Activated CD4-positive, alpha-beta memory T cell treated with anti-CD3 and anti-CD28 coated beads, Interleukin-2, amount 10 ng/mL, durations not matched to agents 7 days and 5 days (primary cell): ENCODE data around the gene NEUROD2. TPM values are rescaled to one million over a fixed set of nuclear protein-coding genes. Genes with fewer than 3 reads are reported as not detected.

Experiments used
- CTCF ChIA-PET: fragments of 350-600 bp; sonication (Branson Sonifier 250); formaldehyde crosslinking; loops from one replicate; lab custom pipeline; 2021; ENCODE audit warnings: antibody characterized with exemption, inconsistent platforms; lab: Charles Lee
- POLR2A ChIA-PET: fragments of 350-600 bp; sonication (Branson Sonifier 250); formaldehyde crosslinking; loops from one replicate; lab custom pipeline; 2021; ENCODE audit warnings: antibody characterized with exemption; lab: Charles Lee
- DNase-seq: peaks from one replicate; pipeline ENCODE4 v3.0.0-alpha.2; 2020
- H3K27ac Mint-ChIP-seq: one replicate; pipeline ENCODE4 v1.8.0; 2021; ENCODE audit warnings: mild to moderate bottlenecking, mixed read lengths
- H3K27me3 Mint-ChIP-seq: one replicate; pipeline ENCODE4 v1.8.0; 2021; ENCODE audit warnings: mixed read lengths
- H3K36me3 Mint-ChIP-seq: one replicate; pipeline ENCODE4 v1.8.0; 2021; ENCODE audit warnings: low read depth, mixed read lengths
- H3K4me1 Mint-ChIP-seq: one replicate; pipeline ENCODE4 v1.8.0; 2021; ENCODE audit warnings: mixed read lengths
- H3K4me3 Mint-ChIP-seq: one replicate; pipeline ENCODE4 v1.8.0; 2021; ENCODE audit warnings: mild to moderate bottlenecking, mixed read lengths
- H3K9me3 Mint-ChIP-seq: one replicate; pipeline ENCODE4 v1.8.0; 2021; ENCODE audit warnings: mixed read lengths
- total RNA-seq, 2 experiments: library from RNA; stranded (reverse); gene quantifications; one replicate each; pipeline ENCODE4 v1.2.3, GENCODE V29; 2021

The NEUROD2 gene
- total RNA-seq, 2 experiments from 2014 or later = not detected

- H3K36me3 Mint-ChIP-seq = no peaks in the 10 kb centered on the region
- POLR2A ChIA-PET = interaction anchor here (0.7 to 2.0 kb wide), 3 partner anchors 9 to 55 kb away, joined by 3 to 6 read pairs (median 5); partner anchors contain the start of gene PGAP3
- H3K9me3 Mint-ChIP-seq = no peaks in the 10 kb centered on the region
- CTCF ChIA-PET = interaction anchor here (0.7 to 9.1 kb wide), 5 partner anchors 10 to 342 kb away, joined by 3 to 151 read pairs (median 5); partner anchors contain the start of genes MIEN1 and PPP1R1B
- DNase-seq = no peak
- no peak overlapping the region for H3K27ac Mint-ChIP-seq
- H3K27me3 Mint-ChIP-seq = peaks cover 28% of the 10 kb centered on the region
- H3K4me1 Mint-ChIP-seq = peaks cover 22% of the 10 kb centered on the region
- no peak overlapping the region for H3K4me3 Mint-ChIP-seq
These were observed 24.6 kb upstream of the NEUROD2 start for GRCh38 chr17:39632153-39632941.

- Mint-ChIP-seq H3K4me3 (no peak overlapping the region), H3K9me3 (no peaks in the 10 kb centered on the region), H3K36me3 (no peaks in the 10 kb centered on the region), H3K4me1 (peaks cover 19% of the 10 kb centered on the region), H3K27me3 (peaks cover 33% of the 10 kb centered on the region), H3K27ac (no peak overlapping the region)
- CTCF ChIA-PET = interaction anchor here (2.4 to 9.1 kb wide), 2 partner anchors 9 to 23 kb away, joined by 14 to 151 read pairs; partner anchors contain the start of gene PPP1R1B
- no peak for DNase-seq
- POLR2A ChIA-PET = interaction anchor here (1.0 to 2.0 kb wide), 2 partner anchors 10 to 99 kb away, joined by 3 to 5 read pairs; partner anchors contain the start of gene MIEN1
These were observed 23.7 kb upstream of the NEUROD2 start for GRCh38 chr17:39631403-39631802.

- H3K27ac Mint-ChIP-seq = no peak overlapping the region
- peaks cover 48% of the 10 kb centered on the region for H3K27me3 Mint-ChIP-seq
- ChIA-PET CTCF (interaction anchor here (2.4 kb wide), 1 partner anchor 24 kb away, joined by 14 read pairs; no protein-coding TSS in a partner anchor), POLR2A (no interaction called here)
- H3K4me3 Mint-ChIP-seq = no peak overlapping the region
- no peak for DNase-seq
- H3K4me1 Mint-ChIP-seq = peaks cover 14% of the 10 kb centered on the region
- H3K36me3 Mint-ChIP-seq = no peaks in the 10 kb centered on the region
- H3K9me3 Mint-ChIP-seq = no peaks in the 10 kb centered on the region
These were observed 22.2 kb upstream of the NEUROD2 start for GRCh38 chr17:39629898-39630297.

- no peak overlapping the region for H3K4me3 Mint-ChIP-seq
- H3K9me3 Mint-ChIP-seq = no peaks in the 10 kb centered on the region
- POLR2A ChIA-PET = no interaction called here
- H3K27ac Mint-ChIP-seq = no peak overlapping the region
- DNase-seq = no peak
- CTCF ChIA-PET = interaction anchor here (2.0 to 2.4 kb wide), 2 partner anchors 25 kb away, joined by 9 to 14 read pairs; no protein-coding TSS in a partner anchor
- H3K4me1 Mint-ChIP-seq = peaks cover 14% of the 10 kb centered on the region
- H3K36me3 Mint-ChIP-seq = no peaks in the 10 kb centered on the region
- peaks cover 52% of the 10 kb centered on the region for H3K27me3 Mint-ChIP-seq
These were observed 21.8 kb upstream of the NEUROD2 start for GRCh38 chr17:39629494-39629880.

GRCh38 chr17:39628655-39629493 lies 21.2 kb upstream of the NEUROD2 start:
- H3K27me3 Mint-ChIP-seq = peaks cover 53% of the 10 kb centered on the region
- no peak for DNase-seq
- CTCF ChIA-PET = interaction anchor here (0.7 to 2.0 kb wide), 3 partner anchors 25 to 124 kb away, joined by 3 to 9 read pairs (median 3); no protein-coding TSS in a partner anchor
- POLR2A ChIA-PET = interaction anchor here (1.6 kb wide), 1 partner anchor 101 kb away, joined by 4 read pairs; no protein-coding TSS in a partner anchor
- H3K27ac Mint-ChIP-seq = no peak overlapping the region
- H3K36me3 Mint-ChIP-seq = no peaks in the 10 kb centered on the region
- peaks cover 11% of the 10 kb centered on the region for H3K4me1 Mint-ChIP-seq
- H3K4me3 Mint-ChIP-seq = no peak overlapping the region
- no peaks in the 10 kb centered on the region for H3K9me3 Mint-ChIP-seq

- DNase-seq = no peak
- H3K9me3 Mint-ChIP-seq = no peaks in the 10 kb centered on the region
- H3K27me3 Mint-ChIP-seq = peaks cover 53% of the 10 kb centered on the region
- no peak overlapping the region for H3K4me3 Mint-ChIP-seq
- CTCF ChIA-PET = interaction anchor here (0.6 to 2.0 kb wide), 4 partner anchors 20 to 125 kb away, joined by 3 to 9 read pairs (median 3); no protein-coding TSS in a partner anchor
- H3K27ac Mint-ChIP-seq = no peak overlapping the region
- H3K4me1 Mint-ChIP-seq = peaks cover 18% of the 10 kb centered on the region
- H3K36me3 Mint-ChIP-seq = no peaks in the 10 kb centered on the region
- POLR2A ChIA-PET = interaction anchor here (0.6 to 1.6 kb wide), 2 partner anchors 10 to 102 kb away, joined by 3 to 4 read pairs; no protein-coding TSS in a partner anchor
These were observed 20.2 kb upstream of the NEUROD2 start for GRCh38 chr17:39627712-39628516.

- Mint-ChIP-seq H3K27ac (no peak overlapping the region), H3K27me3 (peaks cover 53% of the 10 kb centered on the region), H3K4me3 (no peak overlapping the region), H3K36me3 (no peaks in the 10 kb centered on the region), H3K9me3 (no peaks in the 10 kb centered on the region), H3K4me1 (peaks cover 25% of the 10 kb centered on the region)
- ChIA-PET CTCF (interaction anchor here (0.6 to 9.7 kb wide), 3 partner anchors 8 to 27 kb away, joined by 3 to 151 read pairs (median 9); partner anchors contain the start of gene STARD3), POLR2A (interaction anchor here (0.6 to 1.6 kb wide), 2 partner anchors 11 to 102 kb away, joined by 3 to 4 read pairs; no protein-coding TSS in a partner anchor)
- DNase-seq = no peak
These were observed 19.5 kb upstream of the NEUROD2 start for GRCh38 chr17:39627047-39627711.

- CTCF ChIA-PET = interaction anchor here (3.5 to 9.7 kb wide), 2 partner anchors 9 to 28 kb away, joined by 23 to 151 read pairs; partner anchors contain the start of gene STARD3
- DNase-seq = no peak
- H3K36me3 Mint-ChIP-seq = no peaks in the 10 kb centered on the region
- H3K4me3 Mint-ChIP-seq = no peak within 1 kb of the TSS
- POLR2A ChIA-PET = no interaction called here
- no peak within 1 kb of the TSS for H3K27ac Mint-ChIP-seq
- H3K4me1 Mint-ChIP-seq = peaks cover 28% of the 10 kb centered on the region
- H3K9me3 Mint-ChIP-seq = no peaks in the 10 kb centered on the region
- peaks cover 50% of the 10 kb centered on the region for H3K27me3 Mint-ChIP-seq
These were observed 18.7 kb upstream of the NEUROD2 start, which contains the start of gene PPP1R1B for GRCh38 chr17:39626171-39627046. Gene PPP1R1B, plus strand, starts transcription at chr17:39626952. Its CDS starts 441 bp downstream, at chr17:39627393.

- Mint-ChIP-seq H3K36me3 (no peaks in the 10 kb centered on the region), H3K4me3 (no peak overlapping the region), H3K27me3 (peaks cover 43% of the 10 kb centered on the region), H3K27ac (no peak overlapping the region), H3K4me1 (peaks cover 24% of the 10 kb centered on the region), H3K9me3 (no peaks in the 10 kb centered on the region)
- DNase-seq = no peak
- CTCF ChIA-PET = interaction anchor here (0.8 to 9.7 kb wide), 4 partner anchors 10 to 104 kb away, joined by 3 to 151 read pairs (median 61); partner anchors contain the start of gene STARD3
- POLR2A ChIA-PET = no interaction called here
These were observed 17.6 kb upstream of the NEUROD2 start for GRCh38 chr17:39625198-39625785.

- Mint-ChIP-seq H3K27me3 (peaks cover 46% of the 10 kb centered on the region), H3K27ac (no peak overlapping the region), H3K36me3 (no peaks in the 10 kb centered on the region), H3K4me3 (no peak overlapping the region), H3K4me1 (peaks cover 24% of the 10 kb centered on the region), H3K9me3 (no peaks in the 10 kb centered on the region)
- CTCF ChIA-PET = interaction anchor here (1.0 to 9.7 kb wide), 7 partner anchors 11 to 79 kb away, joined by 3 to 151 read pairs (median 9); partner anchors contain the start of gene STARD3
- DNase-seq = no peak
- POLR2A ChIA-PET = no interaction called here
These were observed 16.6 kb upstream of the NEUROD2 start for GRCh38 chr17:39624313-39624712.
